ENCODE results near the gene ZNF160.

The ZNF160 gene

GRCh38 chr19:53085496-53085895 lies 17.7 kb downstream of the ZNF160 start:
- in situ Hi-C loops (cut with HindIII; ENCODE audit: low pct_ligation_motif_present, low sequenced_read_pairs): no loop called here
- H3K36me3 ChIP-seq (replicated peaks): peaks cover 66% of the 10 kb centered on the region
- no peak overlapping the region for H3K4me3 ChIP-seq (ENCODE audit: low read depth, low read length)

GRCh38 chr19:53082929-53083328 lies 20.3 kb downstream of the ZNF160 start:
- Histone ChIP-seq H3K4me3 (ENCODE audit: low read depth, low read length) (no peak overlapping the region), H3K36me3 (replicated peaks) (peaks cover 49% of the 10 kb centered on the region), H3K27ac (no peak overlapping the region), H3K27me3 (replicated peaks) (no peaks in the 10 kb centered on the region)
- no peak for TF ChIP-seq CTCF (IDR thresholded peaks at IDR 0.05; ENCODE audit: low read depth, low read length, missing control alignments)
- in situ Hi-C loops (cut with HindIII; ENCODE audit: low pct_ligation_motif_present, low sequenced_read_pairs): no loop called here
- no peak for DNase-seq

More at GRCh38 chr19:53085496-53085895, 17.7 kb downstream of the ZNF160 start:
- no peak overlapping the region for H3K27ac ChIP-seq
- TF ChIP-seq CTCF (IDR thresholded peaks at IDR 0.05; ENCODE audit: low read depth, low read length, missing control alignments): no peak
- DNase-seq: no peak
- H3K27me3 ChIP-seq (replicated peaks): no peaks in the 10 kb centered on the region

DNA sequence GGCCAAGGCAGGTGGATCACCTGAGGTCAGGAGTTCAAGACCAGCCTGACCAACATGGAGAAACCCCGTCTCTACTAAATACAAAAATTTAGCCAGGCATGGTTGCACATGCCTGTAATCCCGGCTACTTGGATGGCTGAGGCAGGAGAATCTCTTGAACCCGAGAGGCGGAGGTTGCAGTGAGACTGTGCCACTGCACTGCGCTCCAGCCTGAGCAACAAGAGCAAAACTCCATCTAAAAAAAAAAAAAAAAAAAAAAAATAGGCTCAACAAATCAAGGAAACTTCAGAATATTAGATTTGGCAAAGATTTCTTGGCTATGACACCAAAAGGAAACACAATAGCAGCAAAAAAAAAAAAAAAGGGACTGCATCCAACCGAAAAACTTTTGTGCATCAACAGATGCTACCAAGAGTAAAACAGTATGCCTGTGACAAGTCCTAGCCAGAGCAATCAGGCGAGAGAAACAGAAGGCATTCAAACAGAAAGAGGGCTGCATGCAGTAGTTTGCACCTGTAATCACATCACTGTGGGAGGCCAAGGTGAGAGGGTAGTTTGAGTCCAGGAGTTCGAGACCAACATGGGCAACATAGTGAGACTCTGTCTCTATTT lies 23.8 kb downstream of the ZNF160 start:
- Histone ChIP-seq H3K4me3 (ENCODE audit: low read depth, low read length) (no peak overlapping the region), H3K36me3 (replicated peaks) (peaks cover 33% of the 10 kb centered on the region), H3K27ac (no peak overlapping the region), H3K27me3 (replicated peaks) (no peaks in the 10 kb centered on the region)
- no peak for TF ChIP-seq CTCF (IDR thresholded peaks at IDR 0.05; ENCODE audit: low read depth, low read length, missing control alignments)
- in situ Hi-C loops (cut with HindIII; ENCODE audit: low pct_ligation_motif_present, low sequenced_read_pairs): no loop called here
- DNase-seq: no peak

GRCh38 chr19:53078668-53079067 lies 24.6 kb downstream of the ZNF160 start:
- Histone ChIP-seq H3K4me3 (ENCODE audit: low read depth, low read length) (no peak overlapping the region), H3K36me3 (replicated peaks) (peaks cover 33% of the 10 kb centered on the region), H3K27ac (no peak overlapping the region), H3K27me3 (replicated peaks) (no peaks in the 10 kb centered on the region)
- TF ChIP-seq CTCF (IDR thresholded peaks at IDR 0.05; ENCODE audit: low read depth, low read length, missing control alignments): no peak
- in situ Hi-C loops (cut with HindIII; ENCODE audit: low pct_ligation_motif_present, low sequenced_read_pairs): no loop called here
- no peak for DNase-seq

DNA sequence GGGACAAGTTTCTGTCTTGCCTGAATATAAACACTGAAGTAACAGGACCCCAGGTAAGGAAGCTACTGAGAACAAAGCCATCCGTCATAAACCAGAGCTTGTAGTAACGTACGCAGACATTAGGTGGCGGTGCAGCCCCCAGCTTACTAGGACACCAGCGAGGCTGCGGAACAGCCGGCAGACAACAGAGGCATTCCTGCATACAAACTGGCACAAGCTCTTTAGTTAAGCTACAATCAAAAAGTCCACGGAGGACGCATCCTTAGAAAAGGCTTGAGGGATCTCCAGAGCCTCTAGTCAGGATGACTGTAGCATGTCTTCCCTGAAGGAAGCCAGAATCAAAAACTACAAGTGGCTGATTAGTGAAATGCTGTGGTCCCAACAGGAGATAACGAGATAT lies 26.2 kb downstream of the ZNF160 start:
- TF ChIP-seq CTCF (IDR thresholded peaks at IDR 0.05; ENCODE audit: low read depth, low read length, missing control alignments): peak; percentile 79
- no peak overlapping the region for H3K4me3 ChIP-seq (ENCODE audit: low read depth, low read length)
- peak; percentile 60 for DNase-seq
- H3K27ac ChIP-seq: no peak overlapping the region
- H3K27me3 ChIP-seq (replicated peaks): no peaks in the 10 kb centered on the region
- in situ Hi-C loops (cut with HindIII; ENCODE audit: low pct_ligation_motif_present, low sequenced_read_pairs): no loop called here
- H3K36me3 ChIP-seq (replicated peaks): peaks cover 39% of the 10 kb centered on the region

DNA sequence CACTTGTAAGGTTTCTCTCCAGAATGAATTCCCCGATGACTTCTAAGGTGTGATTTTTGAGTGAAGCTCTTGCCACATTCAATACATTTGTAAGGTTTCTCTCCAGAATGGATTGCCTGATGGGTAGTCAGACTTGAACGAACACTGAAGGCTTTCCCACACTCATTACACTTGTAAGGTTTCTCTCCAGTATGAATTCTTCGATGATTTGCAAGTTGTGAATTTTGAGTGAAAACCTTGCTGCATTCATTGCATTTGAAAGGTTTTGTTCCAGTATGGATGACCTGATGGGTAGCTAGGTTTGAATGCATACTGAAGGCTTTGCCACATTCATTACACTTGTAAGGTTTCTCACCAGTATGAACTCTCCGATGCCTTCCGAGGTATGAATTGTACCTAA lies 34.4 kb downstream of the ZNF160 start:
- in situ Hi-C loops (cut with HindIII; ENCODE audit: low pct_ligation_motif_present, low sequenced_read_pairs): no loop called here
- DNase-seq: no peak
- TF ChIP-seq CTCF (IDR thresholded peaks at IDR 0.05; ENCODE audit: low read depth, low read length, missing control alignments): no peak
- no peak overlapping the region for H3K4me3 ChIP-seq (ENCODE audit: low read depth, low read length)
- H3K27ac ChIP-seq: no peak overlapping the region
- peaks cover 67% of the 10 kb centered on the region for H3K36me3 ChIP-seq (replicated peaks)
- no peaks in the 10 kb centered on the region for H3K27me3 ChIP-seq (replicated peaks)
